HepG2 (cell line): ENCODE data around the gene NDOR1. TPM values are rescaled to one million over a fixed set of nuclear protein-coding genes. Genes with fewer than 3 reads are reported as not detected.

Source experiments
- ARHGAP35 ChIP-seq: sonication (generic); formaldehyde crosslinking; IDR thresholded peaks from 2 replicates; pipeline ENCODE4 v1.9.0; 2022; ENCODE audit warnings: mild to moderate bottlenecking, inconsistent platforms, moderate library complexity, missing genetic modification reagents, borderline replicate concordance
- GTF3A ChIP-seq: sonication (generic); formaldehyde crosslinking; conservative IDR thresholded peaks from 2 replicates; pipeline ENCODE4 v1.4.0; 2020; ENCODE audit warnings: mild to moderate bottlenecking, missing genetic modification reagents
- IRF2 ChIP-seq: IDR thresholded peaks from 2 replicates; pipeline ENCODE4 v1.6.1; 2018; ENCODE audit warnings: missing genetic modification reagents, missing compliant biosample characterization
- MYNN ChIP-seq: sonication (generic); formaldehyde crosslinking; IDR thresholded peaks from 2 replicates; pipeline ENCODE4 v1.4.0; 2020; ENCODE audit warnings: mild to moderate bottlenecking, low read depth, missing genetic modification reagents
- NFYB ChIP-seq: sonication (generic); formaldehyde crosslinking; IDR thresholded peaks from 2 replicates; pipeline ENCODE4 v1.4.0; 2020; ENCODE audit warnings: missing genetic modification reagents
- PAX8 ChIP-seq: sonication (generic); formaldehyde crosslinking; IDR thresholded peaks from 2 replicates; pipeline ENCODE4 v1.8.0; 2022; ENCODE audit warnings: mild to moderate bottlenecking, missing genetic modification reagents, borderline replicate concordance
- PRMT3 ChIP-seq: sonication (generic); formaldehyde crosslinking; IDR thresholded peaks from 2 replicates; pipeline ENCODE4 v1.8.1; 2022; ENCODE audit warnings: low read depth, mild to moderate bottlenecking, moderate library complexity, missing genetic modification reagents, borderline replicate concordance
- TOPORS ChIP-seq: sonication (generic); formaldehyde crosslinking; IDR thresholded peaks from 2 replicates; pipeline ENCODE4 v1.8.0; 2023; ENCODE audit warnings: mild to moderate bottlenecking, missing genetic modification reagents
- ZFX ChIP-seq: sonication (generic); formaldehyde crosslinking; IDR thresholded peaks from 2 replicates; pipeline ENCODE4 v1.4.0; 2020; ENCODE audit warnings: mild to moderate bottlenecking, low read depth, missing genetic modification reagents, moderate library complexity
- ZNF335 ChIP-seq: sonication (generic); formaldehyde crosslinking; IDR thresholded peaks from 2 replicates; pipeline ENCODE4 v1.4.0; 2020; ENCODE audit warnings: missing genetic modification reagents
- polyA plus RNA-seq, 8 experiments: library from polyadenylated mRNA; depleted of rRNA in 3 of 8; stranded (reverse) in 7 of 8; unstranded in 1 of 8; fragments of >200 nt; fragmentation: Illumina TruSeq in 4 of 8; extraction: Trizol in 4 of 8; gene quantifications; 2 replicates each; pipeline versions ENCODE4 v1.2.1 to v1.2.3, GENCODE V29; 2011 to 2016; ENCODE audit warnings: low read depth in 4 of 8, missing spikeins in 1 of 8, mixed read lengths in 1 of 8; ENCODE audit not compliant: insufficient read depth in 1 of 8
- total RNA-seq, 5 experiments: library from RNA; depleted of rRNA; stranded (reverse); fragments of >200 nt; fragmentation: Illumina TruSeq; extraction: Trizol; gene quantifications; 2 replicates each; pipeline ENCODE4 v1.2.3, GENCODE V29; 2016; ENCODE audit warnings: low read depth in 1 of 5
- TF ChIP-seq, protein P1 (sequence below): sonication (generic); formaldehyde crosslinking; IDR thresholded peaks from 2 replicates; pipeline ENCODE4 v1.5.1; 2020; ENCODE audit warnings: mild to moderate bottlenecking, missing genetic modification reagents, moderate library complexity
- TF ChIP-seq, protein P2 (sequence below): fragments of 450-650 bp; IDR thresholded peaks from 2 replicates; pipeline ENCODE4 v1.6.1; 2017; ENCODE audit warnings: mild to moderate bottlenecking

NDOR1 gene
- total and polyA plus RNA-seq, 2 of the 13 experiments (the other 11 are each of a cell fraction or from before 2014, with no cell fraction given), result 3.6 to 8.7 TPM

DNA sequence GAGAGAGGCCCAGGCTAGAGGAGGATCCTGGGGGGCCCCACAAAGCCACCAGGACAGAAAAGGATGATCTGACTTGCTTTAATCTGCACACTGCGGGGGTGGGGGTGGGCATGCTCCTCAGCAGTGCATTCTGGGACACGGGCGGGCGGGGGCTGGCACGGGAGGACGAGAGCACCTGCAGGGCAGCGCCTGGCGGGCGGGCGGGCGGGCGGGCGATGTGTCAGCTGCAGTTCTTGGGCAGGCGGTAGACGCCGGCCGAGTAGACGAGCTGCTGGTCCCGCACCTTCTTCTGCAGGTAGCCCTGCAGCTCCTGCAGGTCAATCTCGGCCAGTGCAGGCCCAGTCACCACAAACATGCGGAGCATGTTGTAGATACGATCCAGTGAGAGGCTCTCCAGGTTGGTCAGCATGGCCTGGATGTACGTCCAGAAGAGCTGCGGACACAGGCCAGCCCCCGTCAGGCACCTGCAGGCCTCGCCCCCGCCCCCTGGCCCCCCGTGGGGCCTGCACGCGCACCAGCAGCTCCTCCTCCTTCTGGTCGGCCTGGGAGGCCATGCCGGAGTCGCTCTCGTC lies 30.7 kb upstream of the NDOR1 start (continued):
- TF ChIP-seq, protein P1, sequence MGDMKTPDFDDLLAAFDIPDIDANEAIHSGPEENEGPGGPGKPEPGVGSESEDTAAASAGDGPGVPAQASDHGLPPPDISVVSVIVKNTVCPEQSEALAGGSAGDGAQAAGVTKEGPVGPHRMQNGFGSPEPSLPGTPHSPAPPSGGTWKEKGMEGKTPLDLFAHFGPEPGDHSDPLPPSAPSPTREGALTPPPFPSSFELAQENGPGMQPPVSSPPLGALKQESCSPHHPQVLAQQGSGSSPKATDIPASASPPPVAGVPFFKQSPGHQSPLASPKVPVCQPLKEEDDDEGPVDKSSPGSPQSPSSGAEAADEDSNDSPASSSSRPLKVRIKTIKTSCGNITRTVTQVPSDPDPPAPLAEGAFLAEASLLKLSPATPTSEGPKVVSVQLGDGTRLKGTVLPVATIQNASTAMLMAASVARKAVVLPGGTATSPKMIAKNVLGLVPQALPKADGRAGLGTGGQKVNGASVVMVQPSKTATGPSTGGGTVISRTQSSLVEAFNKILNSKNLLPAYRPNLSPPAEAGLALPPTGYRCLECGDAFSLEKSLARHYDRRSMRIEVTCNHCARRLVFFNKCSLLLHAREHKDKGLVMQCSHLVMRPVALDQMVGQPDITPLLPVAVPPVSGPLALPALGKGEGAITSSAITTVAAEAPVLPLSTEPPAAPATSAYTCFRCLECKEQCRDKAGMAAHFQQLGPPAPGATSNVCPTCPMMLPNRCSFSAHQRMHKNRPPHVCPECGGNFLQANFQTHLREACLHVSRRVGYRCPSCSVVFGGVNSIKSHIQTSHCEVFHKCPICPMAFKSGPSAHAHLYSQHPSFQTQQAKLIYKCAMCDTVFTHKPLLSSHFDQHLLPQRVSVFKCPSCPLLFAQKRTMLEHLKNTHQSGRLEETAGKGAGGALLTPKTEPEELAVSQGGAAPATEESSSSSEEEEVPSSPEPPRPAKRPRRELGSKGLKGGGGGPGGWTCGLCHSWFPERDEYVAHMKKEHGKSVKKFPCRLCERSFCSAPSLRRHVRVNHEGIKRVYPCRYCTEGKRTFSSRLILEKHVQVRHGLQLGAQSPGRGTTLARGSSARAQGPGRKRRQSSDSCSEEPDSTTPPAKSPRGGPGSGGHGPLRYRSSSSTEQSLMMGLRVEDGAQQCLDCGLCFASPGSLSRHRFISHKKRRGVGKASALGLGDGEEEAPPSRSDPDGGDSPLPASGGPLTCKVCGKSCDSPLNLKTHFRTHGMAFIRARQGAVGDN (CRISPR knock-in tag), result no peak
- TF ChIP-seq ZNF335 (CRISPR knock-in tag) (no peak), TOPORS (CRISPR knock-in tag) (no peak), GTF3A (CRISPR knock-in tag) (no peak), ZFX (CRISPR knock-in tag) (no peak), NFYB (CRISPR knock-in tag) (no peak), ARHGAP35 (CRISPR knock-in tag) (no peak), PAX8 (CRISPR knock-in tag) (no peak), IRF2 (CRISPR knock-in tag) (no peak), MYNN (CRISPR knock-in tag) (no peak), PRMT3 (CRISPR knock-in tag) (no peak)
- TF ChIP-seq, protein P2, sequence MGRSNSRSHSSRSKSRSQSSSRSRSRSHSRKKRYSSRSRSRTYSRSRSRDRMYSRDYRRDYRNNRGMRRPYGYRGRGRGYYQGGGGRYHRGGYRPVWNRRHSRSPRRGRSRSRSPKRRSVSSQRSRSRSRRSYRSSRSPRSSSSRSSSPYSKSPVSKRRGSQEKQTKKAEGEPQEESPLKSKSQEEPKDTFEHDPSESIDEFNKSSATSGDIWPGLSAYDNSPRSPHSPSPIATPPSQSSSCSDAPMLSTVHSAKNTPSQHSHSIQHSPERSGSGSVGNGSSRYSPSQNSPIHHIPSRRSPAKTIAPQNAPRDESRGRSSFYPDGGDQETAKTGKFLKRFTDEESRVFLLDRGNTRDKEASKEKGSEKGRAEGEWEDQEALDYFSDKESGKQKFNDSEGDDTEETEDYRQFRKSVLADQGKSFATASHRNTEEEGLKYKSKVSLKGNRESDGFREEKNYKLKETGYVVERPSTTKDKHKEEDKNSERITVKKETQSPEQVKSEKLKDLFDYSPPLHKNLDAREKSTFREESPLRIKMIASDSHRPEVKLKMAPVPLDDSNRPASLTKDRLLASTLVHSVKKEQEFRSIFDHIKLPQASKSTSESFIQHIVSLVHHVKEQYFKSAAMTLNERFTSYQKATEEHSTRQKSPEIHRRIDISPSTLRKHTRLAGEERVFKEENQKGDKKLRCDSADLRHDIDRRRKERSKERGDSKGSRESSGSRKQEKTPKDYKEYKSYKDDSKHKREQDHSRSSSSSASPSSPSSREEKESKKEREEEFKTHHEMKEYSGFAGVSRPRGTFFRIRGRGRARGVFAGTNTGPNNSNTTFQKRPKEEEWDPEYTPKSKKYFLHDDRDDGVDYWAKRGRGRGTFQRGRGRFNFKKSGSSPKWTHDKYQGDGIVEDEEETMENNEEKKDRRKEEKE, result no peak
